Activated gamma-delta T cell treated with anti-CD3 and anti-CD28 coated beads, Interleukin-2, amount 50 U/mL, for 16 hours (primary cell): ENCODE results near the gene LPCAT3.

ENCODE experiments used
- DNase-seq: peaks from one replicate; pipeline ENCODE4 v3.0.0-alpha.2; 2020; ENCODE audit warnings: low read depth

LPCAT3 gene

DNA sequence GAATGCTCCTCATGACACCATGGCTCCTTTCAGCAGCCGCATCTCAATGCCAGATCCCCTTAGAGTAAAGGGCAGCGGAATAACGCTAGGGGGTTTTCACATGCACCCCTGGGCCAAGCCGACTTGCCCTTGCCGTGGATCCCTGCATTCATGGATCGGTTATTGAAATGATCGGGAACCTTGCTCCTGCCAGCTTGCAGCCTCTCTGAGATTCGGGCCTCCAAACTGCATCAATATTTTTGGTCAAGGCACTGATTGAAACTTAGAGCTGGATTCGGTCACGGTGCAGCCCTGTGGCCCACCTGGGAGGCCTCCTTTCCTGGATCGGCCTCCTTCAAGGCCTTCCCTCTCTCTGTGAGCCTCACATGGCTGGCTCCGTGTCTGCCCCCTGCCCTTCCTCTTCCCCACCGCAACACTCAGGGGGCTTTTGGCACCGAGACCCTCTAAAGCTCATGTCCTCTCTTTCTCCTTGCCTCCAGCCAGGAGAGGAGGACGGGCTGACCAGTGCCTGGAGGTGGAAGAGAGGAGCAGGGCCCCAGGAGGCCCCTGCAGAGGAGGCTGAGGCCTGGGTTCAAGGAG is 65.3 kb downstream of the LPCAT3 start:
- no peak for DNase-seq

DNA sequence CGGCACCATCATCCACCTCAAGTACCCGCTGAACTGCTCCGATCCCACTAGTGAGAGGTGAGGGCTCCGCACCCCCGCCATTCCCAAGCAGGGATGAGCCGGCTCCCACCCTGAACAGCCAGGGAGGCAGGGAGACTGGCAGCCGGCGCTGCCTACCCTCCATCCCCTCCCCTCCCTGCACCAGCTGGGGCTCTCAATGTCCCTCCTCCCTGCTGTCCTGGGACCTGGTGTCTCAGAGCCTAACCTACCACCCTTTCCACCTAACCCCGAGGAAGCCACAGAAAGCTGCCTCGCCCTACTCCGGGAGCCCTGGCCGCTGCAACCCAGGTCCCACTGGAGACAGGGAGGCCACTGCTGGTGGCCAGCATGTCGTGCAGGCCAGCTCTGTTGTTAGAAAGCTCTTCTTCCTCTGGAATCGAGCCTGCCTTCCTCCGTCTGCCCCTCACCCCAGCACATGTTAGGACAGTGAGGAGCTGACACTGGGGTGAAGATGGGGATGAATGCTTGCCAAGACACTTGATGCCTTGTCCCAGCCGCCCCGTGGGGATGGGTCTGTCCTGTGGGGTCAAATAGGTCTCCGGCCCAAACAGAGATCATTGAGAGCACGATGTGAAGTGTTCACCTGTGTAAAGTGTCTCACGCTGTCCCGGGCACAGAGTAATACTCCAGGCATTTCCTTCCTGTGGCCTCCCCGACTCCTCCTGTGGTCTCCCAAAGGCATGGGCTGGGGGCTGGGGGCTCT is 66.0 kb downstream of the LPCAT3 start:
- no peak for DNase-seq

GRCh38 chr12:6951551-6952120 is 66.6 kb downstream of the LPCAT3 start:
- no peak for DNase-seq

GRCh38 chr12:6950811-6951540 is 67.3 kb downstream of the LPCAT3 start, which contains the start of gene PTPN6:
Gene PTPN6 (plus strand): TSS chr12:6951356. CDS start chr12:6951513, 157 bp downstream.
- DNase-seq, result no peak

DNA sequence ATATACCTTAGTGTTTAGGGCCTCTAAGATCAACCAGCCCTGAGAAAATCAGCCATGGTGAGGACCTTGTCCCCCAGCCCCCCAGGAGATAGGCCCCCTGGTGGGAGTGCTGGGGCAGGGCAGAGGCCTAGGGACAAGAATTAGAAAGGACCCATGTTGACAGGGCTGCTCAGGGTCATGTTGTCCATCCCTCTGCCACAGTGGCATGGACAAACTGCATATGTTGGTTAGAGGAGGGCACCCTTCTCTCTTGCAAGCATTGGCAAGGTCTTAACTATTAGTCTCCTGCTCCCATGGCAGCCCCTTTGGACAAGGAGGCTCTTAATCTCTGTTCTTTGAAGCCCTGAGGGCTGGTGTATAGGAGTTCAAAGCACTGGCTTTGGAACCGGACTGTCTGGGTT is 67.9 kb downstream of the LPCAT3 start:
- no peak for DNase-seq

GRCh38 chr12:6948873-6949594 is 69.2 kb downstream of the LPCAT3 start:
- no peak for DNase-seq

DNA sequence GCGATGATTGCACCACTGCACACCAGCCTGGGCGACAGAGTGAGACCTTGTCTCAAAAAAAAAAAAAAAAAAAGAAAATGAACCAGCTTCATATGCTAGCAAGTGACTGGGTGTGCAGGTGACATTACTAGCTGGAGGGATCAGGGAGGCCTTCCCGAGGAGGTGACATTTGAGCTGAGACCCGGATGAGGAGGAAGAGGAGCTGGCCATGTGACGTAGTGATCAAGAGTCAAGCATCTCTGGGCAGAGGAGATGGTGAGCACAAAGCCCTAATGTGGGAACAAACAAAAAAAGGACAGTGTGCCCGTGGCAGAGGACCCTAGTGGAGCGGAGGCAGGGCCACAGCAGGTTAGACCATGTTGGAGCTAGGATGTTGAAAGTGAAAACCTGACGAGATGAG is 70.7 kb downstream of the LPCAT3 start:
- no peak for DNase-seq

- DNase-seq, result no peak
Measured at GRCh38 chr12:6946920-6947374, 71.3 kb downstream of the LPCAT3 start.

- no peak for DNase-seq
Measured at GRCh38 chr12:6946033-6946919, 72.0 kb downstream of the LPCAT3 start.

DNA sequence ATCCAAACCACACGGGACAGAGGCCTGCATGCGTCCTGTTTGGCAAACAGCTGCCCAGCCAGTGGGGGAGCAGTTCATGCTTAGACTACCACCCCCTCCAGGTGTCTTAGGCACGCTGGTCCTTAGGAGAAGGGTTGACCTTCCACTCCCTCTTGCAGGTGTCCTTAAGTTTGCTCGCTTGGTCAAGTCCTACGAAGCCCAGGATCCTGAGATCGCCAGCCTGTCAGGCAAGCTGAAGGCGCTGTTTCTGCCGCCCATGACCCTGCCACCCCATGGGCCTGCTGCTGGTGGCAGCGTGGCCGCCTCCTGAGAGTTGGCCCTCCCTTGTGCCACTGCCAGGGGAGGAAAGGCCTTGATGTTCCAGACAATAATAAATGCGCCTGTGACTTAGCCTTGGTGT is 72.7 kb downstream of the LPCAT3 start:
- DNase-seq, result no peak

DNA sequence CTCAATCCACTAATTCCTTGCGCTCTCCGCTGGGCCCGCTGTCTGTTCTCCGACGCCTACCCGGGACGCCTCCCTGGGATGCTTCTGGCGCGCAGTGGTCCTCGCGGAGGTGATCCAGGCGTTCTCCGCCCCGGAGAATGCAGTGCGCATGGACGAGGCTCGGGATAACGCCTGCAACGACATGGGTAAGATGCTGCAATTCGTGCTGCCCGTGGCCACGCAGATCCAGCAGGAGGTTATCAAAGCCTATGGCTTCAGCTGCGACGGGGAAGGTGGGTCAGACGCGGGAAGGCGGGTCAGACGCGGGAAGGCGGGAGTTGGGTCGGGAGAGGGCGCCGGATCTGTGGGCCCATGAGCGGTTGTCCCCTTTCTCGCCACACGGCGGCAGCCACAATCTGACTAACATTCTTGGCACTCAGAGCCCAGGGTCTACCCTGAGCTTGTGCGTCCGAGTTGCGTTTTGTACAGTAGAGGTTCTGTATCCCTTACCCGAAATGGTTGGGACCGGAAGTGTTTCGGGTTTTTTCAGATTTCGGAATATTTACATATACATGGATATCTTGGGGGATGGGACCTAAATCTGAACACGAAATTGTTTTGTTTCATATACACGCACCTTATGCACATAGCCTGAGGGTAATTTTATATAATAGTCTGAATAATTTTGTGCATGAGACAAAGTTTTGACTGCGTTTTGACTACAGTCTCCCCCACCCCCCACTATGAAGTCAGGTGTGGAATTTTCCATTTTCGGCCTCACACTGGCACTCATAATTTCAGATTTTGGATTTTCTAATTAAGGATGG is 73.7 kb downstream of the LPCAT3 start:
- peak; percentile 76 for DNase-seq

DNA sequence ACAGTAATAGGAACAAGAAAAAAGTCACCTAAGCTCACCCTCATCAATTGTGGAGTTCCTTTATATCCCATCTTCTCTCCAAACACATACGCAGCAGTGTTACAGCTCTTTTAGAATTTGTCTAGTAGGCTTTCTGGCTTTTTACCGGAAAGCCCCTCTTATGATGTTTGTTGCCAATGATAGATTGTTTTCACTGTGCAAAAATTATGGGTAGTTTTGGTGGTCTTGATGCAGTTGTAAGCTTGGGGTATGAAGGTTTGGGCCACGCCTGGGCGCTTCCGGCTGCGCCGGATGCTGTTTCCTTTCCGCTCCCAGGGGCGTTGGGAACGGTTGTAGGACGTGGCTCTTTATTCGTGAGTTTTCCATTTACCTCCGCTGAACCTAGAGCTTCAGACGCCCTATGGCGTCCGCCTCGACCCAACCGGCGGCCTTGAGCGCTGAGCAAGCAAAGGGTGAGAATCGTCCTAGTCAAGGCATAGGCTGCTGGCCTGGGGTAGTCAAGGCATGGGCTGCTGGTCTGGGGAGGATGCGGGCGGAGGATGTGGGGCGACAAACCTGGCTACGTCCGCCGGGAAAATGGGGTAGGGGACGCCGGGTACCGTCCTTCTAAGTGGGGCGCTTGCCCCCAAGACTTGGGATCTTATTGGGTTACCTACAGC is 74.4 kb downstream of the LPCAT3 start, which contains the start of the genes C12orf57 and RNU7-1:
Gene C12orf57, plus strand, starts transcription at position 301 of the 659 bp plus-strand sequence. Its CDS starts 100 bp downstream, at position 401.
Gene RNU7-1, plus strand, starts transcription at position 95 of the 659 bp plus-strand sequence.
- DNase-seq, result peak; percentile 60

DNA sequence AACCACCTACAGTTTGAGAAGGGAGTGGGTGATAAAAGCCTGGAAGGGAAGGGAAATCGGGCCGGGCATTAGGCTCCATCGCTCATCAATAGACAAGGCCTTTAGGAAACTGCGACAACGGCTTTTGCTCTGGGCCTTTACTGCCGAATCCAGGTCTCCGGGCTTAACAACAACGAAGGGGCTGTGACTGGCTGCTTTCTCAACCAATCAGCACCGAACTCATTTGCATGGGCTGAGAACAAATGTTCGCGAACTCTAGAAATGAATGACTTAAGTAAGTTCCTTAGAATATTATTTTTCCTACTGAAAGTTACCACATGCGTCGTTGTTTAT is 74.9 kb downstream of the LPCAT3 start:
- DNase-seq, result peak; percentile 63

DNA sequence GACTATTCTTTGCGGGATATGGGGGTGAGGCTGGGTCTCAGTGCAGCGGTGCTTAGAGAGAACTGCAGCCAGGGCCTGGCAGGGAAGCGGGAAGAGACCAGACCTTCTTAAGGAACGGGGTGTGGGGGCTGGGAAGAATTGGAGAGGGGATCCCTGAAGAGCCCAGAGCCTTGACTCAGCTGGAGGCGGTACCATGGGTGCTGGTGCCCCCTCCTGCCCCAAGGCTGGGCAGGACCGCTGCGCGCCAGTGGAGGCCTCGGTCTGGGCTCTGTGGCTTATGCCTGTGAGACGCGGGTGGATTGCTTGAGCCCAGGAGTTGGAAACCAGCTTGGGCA is 76.0 kb downstream of the LPCAT3 start:
- no peak for DNase-seq

DNA sequence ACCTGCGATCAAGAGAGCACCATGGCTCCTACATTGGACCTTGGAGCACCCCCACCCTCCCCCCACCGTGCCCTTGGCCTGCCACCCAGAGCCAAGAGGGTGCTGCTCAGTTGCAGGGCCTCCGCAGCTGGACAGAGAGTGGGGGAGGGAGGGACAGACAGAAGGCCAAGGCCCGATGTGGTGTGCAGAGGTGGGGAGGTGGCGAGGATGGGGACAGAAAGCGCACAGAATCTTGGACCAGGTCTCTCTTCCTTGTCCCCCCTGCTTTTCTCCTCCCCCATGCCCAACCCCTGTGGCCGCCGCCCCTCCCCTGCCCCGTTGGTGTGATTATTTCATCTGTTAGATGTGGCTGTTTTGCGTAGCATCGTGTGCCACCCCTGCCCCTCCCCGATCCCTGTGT is 76.5 kb downstream of the LPCAT3 start:
- no peak for DNase-seq

DNA sequence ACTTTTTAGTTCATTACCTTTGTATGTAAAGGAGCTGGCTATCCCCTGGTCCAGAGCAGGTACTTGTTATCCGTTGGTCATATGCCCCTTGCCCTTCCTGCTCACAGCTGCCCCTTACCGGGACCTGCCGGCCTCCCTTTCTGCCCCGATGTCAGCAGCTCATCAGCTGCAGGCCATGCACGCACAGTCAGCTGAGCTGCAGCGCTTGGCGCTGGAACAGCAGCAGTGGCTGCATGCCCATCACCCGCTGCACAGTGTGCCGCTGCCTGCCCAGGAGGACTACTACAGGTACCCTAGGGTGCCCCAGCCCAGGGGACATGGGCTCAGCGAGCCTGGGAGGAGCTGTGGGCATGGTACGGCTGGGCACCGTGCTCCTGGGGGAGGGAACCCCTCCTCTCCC is 77.0 kb downstream of the LPCAT3 start:
- DNase-seq, result no peak

DNA sequence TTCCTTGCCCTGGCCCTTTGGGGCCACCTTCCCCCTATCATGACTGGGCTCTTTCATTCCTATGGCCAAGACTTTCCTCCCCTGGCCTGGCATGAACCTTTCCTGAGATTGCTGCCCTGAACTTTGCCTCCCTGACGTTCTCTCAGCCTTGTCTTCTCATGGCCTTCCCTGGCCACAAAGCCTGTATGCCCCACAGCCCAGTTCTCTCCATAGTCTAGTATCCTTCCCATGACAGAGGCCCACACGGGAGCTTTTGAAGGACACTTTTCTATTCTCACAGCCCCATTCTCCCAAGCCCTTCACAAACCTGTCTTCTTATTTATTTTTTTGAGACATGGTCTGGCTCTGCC is 79.1 kb downstream of the LPCAT3 start:
- no peak for DNase-seq

DNA sequence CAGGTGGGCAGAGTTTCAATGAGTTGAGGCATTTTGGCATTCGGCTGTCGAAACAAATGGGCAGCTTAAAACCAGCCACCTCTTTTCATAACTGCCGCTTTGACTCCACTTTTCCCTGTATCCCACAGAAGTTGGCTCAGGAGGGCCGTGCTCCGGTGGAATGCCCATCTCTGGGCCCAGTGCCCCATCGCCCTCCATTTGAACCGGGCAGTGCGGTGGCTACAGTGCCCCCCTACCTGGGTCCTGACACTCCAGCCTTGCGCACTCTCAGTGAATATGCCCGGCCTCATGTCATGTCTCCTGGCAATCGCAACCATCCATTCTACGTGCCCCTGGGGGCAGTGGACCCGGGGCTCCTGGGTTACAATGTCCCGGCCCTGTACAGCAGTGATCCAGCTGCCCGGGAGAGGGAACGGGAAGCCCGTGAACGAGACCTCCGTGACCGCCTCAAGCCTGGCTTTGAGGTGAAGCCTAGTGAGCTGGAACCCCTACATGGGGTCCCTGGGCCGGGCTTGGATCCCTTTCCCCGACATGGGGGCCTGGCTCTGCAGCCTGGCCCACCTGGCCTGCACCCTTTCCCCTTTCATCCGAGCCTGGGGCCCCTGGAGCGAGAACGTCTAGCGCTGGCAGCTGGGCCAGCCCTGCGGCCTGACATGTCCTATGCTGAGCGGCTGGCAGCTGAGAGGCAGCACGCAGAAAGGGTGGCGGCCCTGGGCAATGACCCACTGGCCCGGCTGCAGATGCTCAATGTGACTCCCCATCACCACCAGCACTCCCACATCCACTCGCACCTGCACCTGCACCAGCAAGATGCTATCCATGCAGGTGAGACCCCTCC is 79.7 kb downstream of the LPCAT3 start:
- no peak for DNase-seq
